HG02623 (cell line): ENCODE data around the gene ZEB2.

Experiments used
- ATAC-seq: cut with Tn5 transposase; IDR thresholded peaks from one replicate; pipeline ENCODE4 v1.9.1; 2021; ENCODE audit warnings: moderate library complexity; ENCODE audit not compliant: unreplicated experiment

Gene ZEB2

DNA sequence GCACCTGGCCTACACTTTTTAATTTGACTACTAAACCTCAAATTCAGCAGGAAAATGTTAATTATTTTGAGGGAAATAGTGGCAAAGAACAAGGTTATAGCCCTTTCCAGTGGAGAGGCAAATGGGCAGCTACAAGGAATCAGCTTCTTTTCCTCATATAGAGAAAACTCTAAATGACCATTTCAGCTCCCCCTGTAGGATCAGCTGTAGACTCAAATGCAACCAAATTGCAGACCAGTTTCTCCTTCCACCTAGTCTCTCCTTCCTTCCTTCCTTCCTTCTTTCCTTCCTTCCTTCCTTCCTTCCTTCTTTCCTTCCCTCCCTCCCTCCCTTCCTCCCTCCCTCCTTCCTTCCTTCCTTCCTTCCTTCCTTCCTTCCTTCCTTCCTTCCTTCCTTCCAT is 158.2 kb downstream of the ZEB2 start:
- no peak for ATAC-seq

DNA sequence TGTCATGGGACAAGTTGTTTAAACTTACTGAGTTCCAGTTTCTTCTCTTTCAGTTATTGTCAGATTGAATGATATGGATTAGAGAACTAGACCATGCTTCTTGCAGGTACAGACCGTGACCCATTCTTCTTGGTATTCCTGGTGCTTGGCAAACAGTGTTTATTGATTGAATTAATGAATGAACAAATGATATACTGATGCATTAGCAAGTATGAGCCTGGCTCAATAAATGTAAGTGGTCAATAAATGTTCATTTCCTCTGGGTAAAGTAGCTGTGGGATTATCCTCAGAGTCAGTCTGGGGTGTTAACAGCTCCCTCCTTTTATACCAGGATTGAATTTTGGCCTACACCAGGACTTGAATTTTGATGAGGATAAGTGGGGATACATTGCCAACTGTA is 160.2 kb downstream of the ZEB2 start:
- ATAC-seq, result no peak

GRCh38 chr2:144358979-144359541 is 160.9 kb downstream of the ZEB2 start:
- ATAC-seq, result peak; percentile 54

DNA sequence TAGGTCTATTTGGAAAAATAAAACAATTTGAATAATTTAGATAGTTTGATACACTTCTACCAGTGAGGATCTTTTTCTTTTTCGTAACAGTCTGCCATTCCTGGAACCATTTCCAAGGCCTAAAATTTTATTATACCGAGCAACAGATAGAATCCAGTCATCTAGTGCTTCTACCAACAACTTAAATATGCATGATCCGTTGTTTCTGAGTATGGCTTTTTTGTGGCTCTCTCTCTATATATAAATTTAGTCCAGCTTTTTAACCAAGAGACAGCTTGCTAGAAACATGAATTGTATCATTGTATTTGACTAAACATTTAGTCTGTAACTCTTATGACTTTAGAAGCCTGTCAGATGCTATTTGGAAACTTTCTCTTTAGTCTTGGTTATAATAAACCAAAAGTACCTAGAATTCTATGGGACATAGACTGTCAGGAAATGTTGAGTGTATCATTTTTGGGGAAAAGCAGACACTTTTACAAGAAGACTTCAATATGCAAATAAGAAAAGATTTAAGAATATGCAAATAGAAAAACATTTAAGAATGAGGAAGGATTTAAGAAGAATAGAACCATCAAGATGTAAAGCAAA is 161.4 kb downstream of the ZEB2 start:
- peak; percentile 1 for ATAC-seq

DNA sequence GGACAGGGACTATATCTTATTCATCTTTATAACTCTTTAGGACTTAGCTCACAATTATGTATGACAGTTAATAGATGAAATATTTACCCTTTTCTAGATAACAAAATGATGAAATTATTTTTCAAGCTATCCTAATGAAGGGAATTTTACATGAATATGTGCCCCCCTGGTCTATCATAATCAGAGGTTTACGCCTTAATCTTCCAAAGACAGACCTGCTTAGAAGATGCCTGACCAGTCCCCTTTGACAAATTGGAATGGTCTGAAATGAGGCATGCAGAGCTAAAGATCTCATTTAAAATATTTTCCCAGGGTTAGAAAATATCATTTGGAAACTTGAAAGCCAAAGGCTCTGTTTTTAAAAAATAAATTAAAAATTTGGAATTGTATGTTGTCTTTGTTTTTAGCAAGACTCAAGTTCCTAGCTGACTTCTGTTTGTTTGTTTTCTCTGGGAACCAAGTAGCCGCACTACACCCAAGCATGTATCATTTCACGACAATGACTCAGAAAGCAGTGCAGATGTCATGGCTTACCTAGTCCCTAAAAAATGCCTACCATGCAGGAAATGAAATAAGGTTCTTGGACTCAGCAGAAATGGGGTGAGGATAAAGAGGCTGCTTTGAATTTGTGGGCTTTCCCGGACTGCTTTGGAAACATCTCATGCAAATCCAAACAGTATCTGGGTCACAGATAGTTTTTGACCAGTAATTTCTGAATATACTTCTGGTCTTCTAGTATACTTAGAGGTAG is 162.1 kb downstream of the ZEB2 start:
- peak; percentile 80 for ATAC-seq

- no peak for ATAC-seq
Measured at GRCh38 chr2:144356402-144356801, 163.5 kb downstream of the ZEB2 start.

- no peak for ATAC-seq
Measured at GRCh38 chr2:144354953-144355352, 165.0 kb downstream of the ZEB2 start.

DNA sequence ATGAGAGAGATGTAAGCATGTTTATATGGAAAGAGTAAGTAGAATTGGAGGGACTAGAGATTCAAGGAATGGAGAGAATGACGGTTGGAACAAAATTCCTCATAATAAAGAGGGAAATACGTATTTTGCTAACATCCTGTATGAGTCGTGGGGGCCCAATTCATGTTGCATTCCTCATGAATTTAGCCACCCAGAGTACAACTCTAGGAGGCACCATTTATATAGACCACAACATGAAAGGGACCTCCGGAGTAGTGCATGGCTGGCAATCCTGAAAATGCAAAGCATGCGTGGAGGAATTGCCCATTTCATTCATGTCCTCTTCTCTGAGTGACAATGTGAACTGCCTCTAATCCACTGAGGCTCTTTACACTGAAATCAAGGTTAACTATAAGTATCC is 168.2 kb downstream of the ZEB2 start:
- no peak for ATAC-seq

DNA sequence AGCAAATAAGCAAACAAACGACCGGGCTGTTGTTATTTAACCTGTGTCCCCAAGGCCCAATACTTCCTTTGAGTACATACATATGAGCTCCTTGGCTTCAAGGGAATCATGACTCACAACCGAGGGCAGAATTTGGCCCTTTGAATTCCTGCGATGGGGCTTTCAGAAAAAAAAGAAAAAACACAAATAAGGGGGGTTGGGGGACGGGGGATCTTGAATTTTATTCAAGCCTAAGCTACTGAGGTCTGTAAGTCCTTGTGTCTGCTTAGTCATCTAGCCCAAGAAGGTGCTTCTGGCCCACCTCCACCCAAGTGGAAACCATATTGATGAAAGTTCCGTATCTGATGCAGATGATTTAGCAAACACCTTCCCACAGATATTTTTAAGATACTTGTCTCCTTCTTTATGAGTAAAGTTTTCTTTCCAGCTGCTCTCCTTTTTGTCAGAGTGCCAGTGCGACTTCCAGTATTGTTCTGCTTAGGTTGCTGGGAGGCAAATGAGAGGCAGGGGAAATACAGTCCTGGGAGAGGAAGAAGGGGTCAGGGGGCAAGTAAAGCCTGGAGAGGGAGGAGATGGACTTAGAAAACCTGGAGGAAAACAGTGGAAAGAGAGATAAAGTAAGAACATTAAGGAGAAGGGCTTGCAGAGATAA is 169.6 kb downstream of the ZEB2 start:
- no peak for ATAC-seq

DNA sequence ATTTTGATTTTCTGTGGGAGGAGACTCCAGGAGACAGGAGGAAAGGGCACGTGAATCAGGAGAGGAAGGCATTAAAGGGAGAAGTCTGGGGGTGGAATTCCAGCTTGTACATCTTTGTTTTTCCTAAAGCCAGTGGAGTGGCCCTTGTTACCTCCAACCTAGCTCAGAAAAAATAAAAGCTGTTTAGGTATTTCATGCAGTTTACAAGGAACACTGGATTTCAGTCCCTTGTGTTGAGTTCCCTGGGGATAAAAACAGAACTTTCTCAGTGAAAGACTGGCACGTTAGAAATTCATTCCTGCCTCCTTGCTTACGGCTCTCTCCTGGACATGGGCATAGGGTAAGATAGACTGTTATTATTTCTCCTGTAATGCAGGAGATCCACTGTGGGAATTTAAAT is 170.2 kb downstream of the ZEB2 start:
- ATAC-seq, result no peak

GRCh38 chr2:144348846-144349245 is 171.1 kb downstream of the ZEB2 start:
- no peak for ATAC-seq

DNA sequence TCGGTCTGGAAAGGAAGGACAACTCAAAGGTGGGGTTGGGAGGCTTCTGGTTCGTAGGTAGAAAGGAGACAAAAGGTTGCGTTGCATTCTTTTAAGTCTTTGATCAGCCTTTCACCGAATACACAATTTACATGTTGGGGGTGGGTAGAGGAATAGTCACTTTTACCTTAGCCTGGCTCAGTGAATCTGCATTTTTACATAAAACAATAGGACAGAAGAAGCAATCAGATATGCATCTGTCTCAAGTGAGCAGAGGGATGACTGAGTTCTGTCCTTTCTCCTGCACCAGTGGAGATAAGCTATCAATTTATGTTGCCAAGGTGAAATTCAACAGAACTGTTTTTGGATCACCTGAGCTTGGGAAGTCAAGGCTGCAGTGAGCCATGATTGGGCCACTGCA is 173.7 kb downstream of the ZEB2 start:
- no peak for ATAC-seq

- ATAC-seq, result no peak
Measured at GRCh38 chr2:144343145-144343544, 176.8 kb downstream of the ZEB2 start.

DNA sequence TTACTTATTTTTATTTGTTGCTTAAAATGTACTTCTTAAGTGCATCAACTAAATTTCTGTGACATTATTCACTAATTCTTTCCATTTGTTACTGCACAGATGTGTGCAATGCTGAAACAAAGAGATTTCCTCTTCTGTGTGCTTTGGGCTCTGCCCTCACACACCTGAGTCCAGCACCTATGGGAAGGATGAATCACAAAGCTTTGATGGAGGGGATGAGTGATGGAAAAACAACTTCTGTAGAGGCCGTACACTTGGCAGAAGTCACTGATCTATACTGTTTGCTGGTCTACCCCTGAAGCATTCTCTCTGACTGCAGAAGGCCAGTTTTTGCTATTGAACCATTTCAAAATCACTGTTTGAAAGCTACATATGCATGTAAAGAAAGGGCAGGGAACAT is 178.4 kb downstream of the ZEB2 start:
- no peak for ATAC-seq

GRCh38 chr2:144339048-144339447 is 180.9 kb downstream of the ZEB2 start:
- ATAC-seq, result no peak

GRCh38 chr2:144334551-144334950 is 185.4 kb downstream of the ZEB2 start:
- ATAC-seq, result no peak
